Muscle of leg (tissue), 16 donors: ENCODE data around the gene SIRPG. TPM values are rescaled to one million over a fixed set of nuclear protein-coding genes. Genes with fewer than 3 reads are reported as not detected.
"Not testable (repeated sequence)": the region's sequence is repeated elsewhere in the genome, so short reads cannot be mapped to it uniquely, and the experiment has no call there.

Experiments used
- DNase-seq: peaks from one replicate; pipeline ENCODE4 v3.0.0; 2013
- H3K27ac ChIP-seq: one replicate; pipeline ENCODE4 v1.5.1; 2013; ENCODE audit warnings: mild to moderate bottlenecking, low read length, control low read depth
- H3K27me3 ChIP-seq: one replicate; pipeline ENCODE4 v1.6.1; 2013; ENCODE audit warnings: low read length; ENCODE audit not compliant: control insufficient read depth, insufficient read depth
- H3K36me3 ChIP-seq: one replicate; pipeline ENCODE4 v1.6.1; 2013; ENCODE audit warnings: low read length; ENCODE audit not compliant: control insufficient read depth, insufficient read depth
- H3K4me1 ChIP-seq: one replicate; pipeline ENCODE4 v1.6.1; 2013; ENCODE audit warnings: low read length; ENCODE audit not compliant: control insufficient read depth, insufficient read depth
- H3K4me3 ChIP-seq: one replicate; pipeline ENCODE4 v1.5.1; 2013; ENCODE audit warnings: low read length, control low read depth
- H3K9me3 ChIP-seq: replicated peaks from 2 replicates; pipeline ENCODE4 v1.6.1; 2013; ENCODE audit warnings: low read depth, low read length; ENCODE audit not compliant: control insufficient read depth
- WGBS: methylation state at CpG from one replicate; pipeline ENCODE4 v1.1.5; 2013; ENCODE audit warnings: missing lambda C conversion rate; ENCODE audit not compliant: insufficient coverage; 5-methylcytosine and 5-hydroxymethylcytosine counted together
- long read RNA-seq, 11 donors: transcript quantifications; one replicate each; lab custom pipeline, GENCODE V29; 2026
- polyA plus RNA-seq, 8 donors: library from polyadenylated mRNA; unstranded; fragments of 120-200 nt; gene quantifications; one replicate each; pipeline versions ENCODE4 v1.2.1 to v1.2.3, GENCODE V29; 2013; ENCODE audit warnings: inconsistent platforms in 1 of 8, low replicate concordance in 1 of 8; ENCODE audit not compliant: insufficient read length in 8 of 8, insufficient read depth in 1 of 8
- total RNA-seq: library from RNA; stranded (reverse); fragments of 120-200 nt; gene quantifications from one replicate; pipeline ENCODE4 v1.2.4, GENCODE V29; 2013

Gene SIRPG
- total RNA-seq (not detected), polyA plus RNA-seq (not detected)
- long read RNA-seq, donor 1 = 0 reads
- long read RNA-seq, donor 2 = 0 reads
- long read RNA-seq, donor 3 = 0 reads
- long read RNA-seq, donor 4 = 0 reads
- long read RNA-seq, donor 5 = 0 reads
- long read RNA-seq, donor 6 = 0 reads
- long read RNA-seq, donor 7 = 0 reads
- long read RNA-seq, donor 8 = 0 reads
- long read RNA-seq, donor 9 = 0 reads
- long read RNA-seq, donor 10 = 0 reads
- long read RNA-seq, donor 11 = 0 reads

DNA sequence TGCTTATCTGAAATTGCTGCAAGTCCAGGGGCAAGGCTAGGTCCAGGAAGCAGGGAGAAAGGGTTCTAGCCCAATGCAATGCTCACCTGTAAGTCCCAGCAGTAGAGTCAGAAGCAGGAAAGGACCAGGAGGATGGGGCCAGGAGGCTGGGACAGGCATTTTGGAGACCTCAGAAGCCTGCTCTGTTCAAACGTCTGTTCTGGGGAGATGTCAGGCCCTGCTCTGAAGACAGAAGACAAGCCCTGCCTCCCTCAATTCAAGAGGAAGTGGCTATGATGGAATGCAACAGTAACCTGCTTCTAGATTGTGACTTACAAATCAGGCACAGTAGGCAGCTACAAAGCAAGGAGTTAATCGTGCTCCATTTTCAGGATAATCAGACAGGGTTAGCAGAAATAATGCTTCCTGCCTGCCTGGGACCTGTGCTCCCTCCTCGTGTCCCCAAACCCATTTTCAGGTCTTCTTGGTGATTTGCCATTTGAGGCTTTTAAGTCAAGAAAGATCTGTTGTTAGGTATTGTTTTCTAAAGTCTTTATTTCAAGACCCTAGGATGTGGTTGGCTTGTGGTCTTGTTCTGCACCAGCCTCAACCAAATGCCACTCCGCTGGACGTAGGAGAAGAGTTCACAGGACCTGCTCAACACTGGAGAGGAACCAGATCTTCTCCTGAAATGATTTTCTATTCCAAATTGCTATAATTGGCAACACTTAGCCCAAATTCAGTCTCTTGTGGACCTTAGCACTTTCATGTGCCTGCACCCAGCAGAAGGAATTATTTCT lies at the start of gene SIRPG:
Gene SIRPG (minus strand): TSS at position 224 of the 779 bp plus-strand sequence. CDS start 65 bp downstream, at position 159.
- H3K27me3 ChIP-seq = peaks cover 3% of the 10 kb centered on the region
- 75% methylated on average over 2 of the region's 5 CpGs for WGBS
- H3K27ac ChIP-seq = no peak within 1 kb of the TSS
- no peaks in the 10 kb centered on the region for H3K36me3 ChIP-seq
- no peak within 1 kb of the TSS for H3K4me3 ChIP-seq
- peaks cover 3% of the 10 kb centered on the region for H3K9me3 ChIP-seq
- H3K4me1 ChIP-seq = no peaks in the 10 kb centered on the region
- DNase-seq = no peak

DNA sequence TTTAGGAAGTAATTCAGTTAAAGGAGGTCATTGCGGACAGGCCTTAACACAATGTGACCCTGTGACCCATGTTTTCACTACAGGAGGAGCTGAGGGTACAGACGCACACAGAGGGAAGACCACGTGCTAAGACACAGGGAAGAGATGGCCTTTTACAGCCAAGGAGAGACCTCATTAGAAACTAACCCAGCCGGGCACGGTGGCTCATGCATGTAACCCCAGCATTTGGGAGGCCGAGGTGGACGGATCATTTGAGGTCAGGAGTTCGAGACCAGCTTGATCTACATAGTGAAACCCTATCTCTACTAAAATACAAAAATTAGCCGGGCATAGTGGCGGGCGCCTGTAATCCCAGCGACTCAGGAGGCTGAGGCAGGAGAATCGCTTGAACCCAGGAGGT lies 49.3 kb upstream of the SIRPG start:
- not testable (repeated sequence) for H3K9me3 ChIP-seq, DNase-seq, H3K4me3 ChIP-seq, H3K27ac ChIP-seq, H3K4me1 ChIP-seq, H3K27me3 ChIP-seq, H3K36me3 ChIP-seq
- WGBS = 47% methylated on average over 4 of the region's 13 CpGs

DNA sequence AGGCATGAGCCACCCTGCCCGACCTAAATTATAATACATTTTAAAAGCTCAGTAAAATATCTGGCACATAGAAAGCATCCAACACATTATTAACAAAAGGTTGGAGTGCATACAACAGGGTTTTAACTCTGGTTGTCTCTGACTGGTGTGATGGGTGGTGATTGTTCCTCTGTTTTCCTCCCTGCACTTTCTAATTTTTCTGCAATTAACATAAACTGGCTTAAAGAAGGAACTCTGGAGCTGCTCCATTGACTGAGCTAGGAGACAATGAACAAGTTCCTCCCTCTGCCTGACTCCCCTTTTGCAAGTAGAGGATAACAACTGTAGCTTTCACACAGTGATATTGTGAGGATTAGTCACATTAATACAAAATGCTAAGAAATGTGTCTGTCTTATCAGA lies 48.5 kb upstream of the SIRPG start:
- H3K9me3 ChIP-seq = no peaks in the 10 kb centered on the region
- no peaks in the 10 kb centered on the region for H3K4me1 ChIP-seq
- H3K27ac ChIP-seq = no peak overlapping the region
- no peaks in the 10 kb centered on the region for H3K36me3 ChIP-seq
- no peaks in the 10 kb centered on the region for H3K27me3 ChIP-seq
- no CpG with 5 or more reads among the region's 1 CpG for WGBS
- DNase-seq = no peak
- H3K4me3 ChIP-seq = no peak overlapping the region

DNA sequence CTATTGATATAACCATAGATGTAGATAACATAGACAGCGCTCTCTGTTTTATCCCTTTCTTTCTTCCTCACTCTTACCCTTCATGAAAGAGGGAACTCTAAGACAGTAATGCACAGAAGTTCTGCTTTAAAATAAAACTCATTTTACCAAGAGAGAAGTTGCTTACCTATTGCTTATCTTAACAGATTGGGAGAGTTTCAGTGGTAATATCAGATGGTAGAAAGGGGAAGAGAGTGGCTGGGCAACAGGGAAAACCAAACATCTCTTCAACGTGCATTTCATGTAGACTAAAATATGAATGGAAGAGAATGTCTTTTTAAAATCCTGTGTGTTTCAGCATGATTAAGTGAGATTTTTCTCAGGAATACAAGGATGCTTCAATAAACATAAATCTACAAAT lies 45.3 kb upstream of the SIRPG start:
- Histone ChIP-seq H3K27ac (no peak overlapping the region), H3K4me1 (no peaks in the 10 kb centered on the region), H3K4me3 (no peak overlapping the region), H3K36me3 (no peaks in the 10 kb centered on the region), H3K27me3 (no peaks in the 10 kb centered on the region), H3K9me3 (no peaks in the 10 kb centered on the region)
- WGBS = no CpG with 5 or more reads among the region's 2 CpGs
- DNase-seq = no peak

DNA sequence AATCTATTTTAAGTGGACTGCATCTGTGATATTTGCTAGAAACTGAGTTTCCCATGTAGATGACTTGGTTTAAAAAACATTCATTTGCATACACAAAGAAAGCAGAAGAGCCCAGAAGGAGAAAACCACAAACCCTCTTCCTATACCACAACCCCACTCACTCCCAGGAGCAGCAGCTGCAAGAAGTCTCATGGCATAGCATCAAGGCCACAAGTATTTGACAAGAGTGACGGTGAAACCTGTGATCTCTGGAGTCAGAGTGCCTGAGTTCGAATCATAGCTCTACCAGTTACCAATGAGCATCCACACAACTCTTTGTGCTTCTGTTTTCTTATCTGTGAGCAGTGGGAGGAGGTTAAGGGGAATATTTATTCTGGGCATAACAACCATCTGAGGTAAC lies 44.7 kb upstream of the SIRPG start:
- Histone ChIP-seq H3K9me3 (no peaks in the 10 kb centered on the region), H3K27me3 (no peaks in the 10 kb centered on the region), H3K4me1 (no peaks in the 10 kb centered on the region), H3K4me3 (no peak overlapping the region), H3K27ac (no peak overlapping the region), H3K36me3 (no peaks in the 10 kb centered on the region)
- 86% methylated on average over 1 of the region's 2 CpGs for WGBS
- peak; percentile 48 for DNase-seq

DNA sequence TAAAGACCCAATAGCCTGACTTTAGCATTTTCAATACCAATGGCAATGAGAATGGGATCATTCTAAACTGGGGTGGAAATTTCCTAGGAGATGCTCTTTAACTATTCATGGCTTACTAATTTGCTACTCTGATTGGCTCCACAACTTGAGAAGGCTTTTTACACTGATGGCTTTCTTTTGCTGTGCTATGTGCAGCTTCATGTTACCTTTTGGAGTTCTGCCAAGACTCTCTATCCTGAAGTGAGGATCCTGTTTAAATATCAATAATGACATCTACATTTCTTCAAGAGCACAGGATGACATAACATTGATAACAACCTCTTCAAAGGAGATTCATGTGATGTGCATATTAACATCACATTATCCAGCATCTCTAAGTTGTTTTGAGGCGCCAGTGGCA lies 43.4 kb upstream of the SIRPG start:
- no peak for DNase-seq
- Histone ChIP-seq H3K27me3 (no peaks in the 10 kb centered on the region), H3K4me1 (no peaks in the 10 kb centered on the region), H3K4me3 (no peak overlapping the region), H3K9me3 (no peaks in the 10 kb centered on the region), H3K27ac (no peak overlapping the region), H3K36me3 (no peaks in the 10 kb centered on the region)
- 67% methylated on average over 1 of the region's 1 CpG for WGBS

DNA sequence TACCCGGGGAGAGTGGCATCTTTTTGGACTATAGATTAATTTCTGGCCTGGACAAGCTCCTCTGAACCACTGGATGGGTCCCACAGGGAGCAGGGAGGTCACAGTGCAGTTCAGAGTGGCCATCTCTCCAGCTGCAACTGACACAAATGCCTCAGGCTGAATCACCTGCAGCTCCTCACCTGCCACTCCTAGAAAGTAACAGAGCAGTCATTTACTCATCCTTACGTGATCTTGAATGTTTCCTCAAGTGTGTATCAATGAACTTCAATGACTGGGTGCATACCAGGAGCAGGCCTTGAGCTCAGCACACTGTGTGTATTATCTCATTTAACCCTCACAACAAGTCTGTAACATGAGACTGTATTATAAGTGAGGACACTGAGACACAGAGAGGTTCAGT lies 40.0 kb upstream of the SIRPG start:
- DNase-seq = no peak
- Histone ChIP-seq H3K27me3 (peaks cover 3% of the 10 kb centered on the region), H3K27ac (no peak overlapping the region), H3K4me1 (no peaks in the 10 kb centered on the region), H3K9me3 (no peaks in the 10 kb centered on the region), H3K4me3 (no peak overlapping the region), H3K36me3 (no peaks in the 10 kb centered on the region)
- 73% methylated on average over 2 of the region's 2 CpGs for WGBS

DNA sequence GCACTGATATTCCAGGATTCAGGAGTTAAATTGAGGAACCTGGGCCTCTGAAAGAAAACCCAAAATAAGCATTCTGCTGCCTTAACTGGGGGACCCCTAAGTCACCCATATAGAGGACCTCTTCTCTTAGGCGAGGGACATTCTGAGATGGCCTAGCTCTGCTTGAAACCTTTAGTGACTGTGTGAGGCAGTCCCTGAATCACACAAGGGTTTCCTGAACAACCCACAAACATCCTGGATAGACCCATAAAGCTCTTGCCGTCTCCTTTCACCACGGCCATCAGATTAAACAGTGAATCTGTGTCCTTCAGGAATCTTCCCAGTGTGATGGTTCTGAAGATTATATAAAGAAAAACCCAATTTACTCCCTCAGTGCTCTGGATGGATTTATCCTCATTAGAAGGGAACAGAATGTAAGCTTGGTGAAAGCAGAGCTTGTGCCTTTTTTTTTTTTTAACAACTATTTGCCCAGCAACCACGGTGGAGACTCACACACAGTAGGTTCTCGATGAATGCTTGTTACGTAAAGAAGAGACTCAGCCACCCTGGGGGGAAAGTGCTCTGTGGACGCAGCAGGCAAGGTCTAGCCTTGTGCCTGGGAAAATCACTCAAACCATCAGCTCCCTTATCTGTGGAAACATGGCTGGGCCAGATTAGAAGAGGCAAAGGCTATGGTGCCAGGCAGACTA lies 39.1 kb upstream of the SIRPG start:
- no peaks in the 10 kb centered on the region for H3K9me3 ChIP-seq
- no peaks in the 10 kb centered on the region for H3K4me1 ChIP-seq
- peaks cover 3% of the 10 kb centered on the region for H3K27me3 ChIP-seq
- H3K36me3 ChIP-seq = no peaks in the 10 kb centered on the region
- DNase-seq = no peak
- no peak overlapping the region for H3K27ac ChIP-seq
- no peak overlapping the region for H3K4me3 ChIP-seq
- WGBS = 77% methylated on average over 5 of the region's 7 CpGs

DNA sequence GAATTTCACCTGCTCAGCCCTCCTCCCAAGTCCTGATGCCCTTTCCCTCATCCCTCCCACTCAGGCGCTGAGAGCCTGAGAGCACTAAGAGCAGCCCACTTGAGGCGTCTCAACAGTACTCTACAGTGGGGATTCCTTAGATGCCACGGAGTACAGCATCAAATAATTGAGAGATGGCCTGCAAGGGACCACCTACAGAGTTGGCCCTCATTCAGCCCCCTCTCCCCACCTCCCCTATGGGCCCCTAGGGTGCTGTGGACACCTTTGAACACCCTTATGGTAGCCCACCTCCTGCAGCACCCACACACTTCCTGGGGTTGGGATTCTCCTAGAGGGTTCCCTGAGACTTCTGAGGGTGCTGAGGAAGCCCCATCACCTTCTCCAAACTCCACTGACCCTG lies 37.1 kb upstream of the SIRPG start:
- Histone ChIP-seq H3K36me3 (no peaks in the 10 kb centered on the region), H3K4me1 (no peaks in the 10 kb centered on the region), H3K27ac (no peak overlapping the region), H3K9me3 (no peaks in the 10 kb centered on the region), H3K4me3 (no peak overlapping the region), H3K27me3 (peaks cover 3% of the 10 kb centered on the region)
- WGBS = 80% methylated on average over 2 of the region's 3 CpGs
- no peak for DNase-seq

DNA sequence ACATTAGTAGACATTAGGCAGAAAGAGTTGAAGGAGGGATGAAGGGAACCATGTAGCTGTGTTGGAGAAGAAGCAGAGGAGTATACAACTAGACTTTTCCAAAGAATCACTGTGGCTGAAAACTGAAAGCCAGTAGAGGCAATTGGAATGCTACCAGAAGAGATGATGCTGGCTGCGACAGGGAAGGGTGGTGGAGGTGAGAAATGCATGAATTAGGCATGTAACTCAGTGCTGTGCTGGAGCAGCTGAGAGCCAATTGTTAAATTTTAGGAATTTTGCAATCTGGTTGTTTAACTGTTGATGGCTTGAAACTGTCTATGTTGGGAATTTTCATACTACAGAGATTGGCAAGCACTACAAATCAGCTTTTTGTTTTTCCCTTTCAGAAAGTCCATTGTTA lies 35.8 kb upstream of the SIRPG start:
- Histone ChIP-seq H3K27me3 (peaks cover 3% of the 10 kb centered on the region), H3K36me3 (no peaks in the 10 kb centered on the region), H3K4me3 (no peak overlapping the region), H3K4me1 (no peaks in the 10 kb centered on the region), H3K9me3 (no peaks in the 10 kb centered on the region), H3K27ac (no peak overlapping the region)
- DNase-seq = no peak
- WGBS = 38% methylated on average over 1 of the region's 1 CpG
